ENCODE results near the gene NSMCE1. TPM values are rescaled to one million over a fixed set of nuclear protein-coding genes. Genes with fewer than 3 reads are reported as not detected.

Gene NSMCE1
- total RNA-seq = 34.0 TPM

- DNase-seq = peak; percentile 99
These were observed at the start of gene NSMCE1 for GRCh38 chr16:27268376-27269299. Gene NSMCE1, minus strand, starts transcription at chr16:27268772. Its CDS starts 11,202 bp downstream, at chr16:27257570.

GRCh38 chr16:27317738-27318391 lies 49.3 kb upstream of the NSMCE1 start:
- no peak for DNase-seq

- peak; percentile 36 for DNase-seq
These were observed 48.7 kb upstream of the NSMCE1 start for GRCh38 chr16:27317320-27317719.

GRCh38 chr16:27316038-27316680 lies 47.6 kb upstream of the NSMCE1 start:
- no peak for DNase-seq

- DNase-seq = no peak
These were observed 46.9 kb upstream of the NSMCE1 start for GRCh38 chr16:27315333-27316037.

- DNase-seq = no peak
These were observed 46.4 kb upstream of the NSMCE1 start for GRCh38 chr16:27314986-27315332.

- DNase-seq = peak; percentile 76
These were observed 45.7 kb upstream of the NSMCE1 start for GRCh38 chr16:27314161-27314723.

- peak; percentile 44 for DNase-seq
These were observed 45.0 kb upstream of the NSMCE1 start, which contains the start of gene IL4R for GRCh38 chr16:27313422-27314160. Gene IL4R, plus strand, starts transcription at chr16:27313974. Its CDS starts 26,230 bp downstream, at chr16:27340204.

- no peak for DNase-seq
These were observed 44.2 kb upstream of the NSMCE1 start for GRCh38 chr16:27312580-27313421.

- DNase-seq = no peak
These were observed 43.3 kb upstream of the NSMCE1 start for GRCh38 chr16:27311897-27312303.

- DNase-seq = no peak
These were observed 42.9 kb upstream of the NSMCE1 start for GRCh38 chr16:27311448-27311830.

GRCh38 chr16:27310576-27311447 lies 42.2 kb upstream of the NSMCE1 start:
- DNase-seq = no peak

- no peak for DNase-seq
These were observed 40.2 kb upstream of the NSMCE1 start for GRCh38 chr16:27308792-27309191.

- no peak for DNase-seq
These were observed 37.4 kb upstream of the NSMCE1 start for GRCh38 chr16:27305839-27306442.

GRCh38 chr16:27304881-27305745 lies 36.5 kb upstream of the NSMCE1 start:
- DNase-seq = no peak

GRCh38 chr16:27304102-27304501 lies 35.5 kb upstream of the NSMCE1 start:
- no peak for DNase-seq

GRCh38 chr16:27303256-27304100 lies 34.9 kb upstream of the NSMCE1 start:
- no peak for DNase-seq
